ENCODE results near the gene KCNH5.
"Not testable (repeated sequence)": the region's sequence is repeated elsewhere in the genome, so short reads cannot be mapped to it uniquely, and the experiment has no call there.

The KCNH5 gene

DNA sequence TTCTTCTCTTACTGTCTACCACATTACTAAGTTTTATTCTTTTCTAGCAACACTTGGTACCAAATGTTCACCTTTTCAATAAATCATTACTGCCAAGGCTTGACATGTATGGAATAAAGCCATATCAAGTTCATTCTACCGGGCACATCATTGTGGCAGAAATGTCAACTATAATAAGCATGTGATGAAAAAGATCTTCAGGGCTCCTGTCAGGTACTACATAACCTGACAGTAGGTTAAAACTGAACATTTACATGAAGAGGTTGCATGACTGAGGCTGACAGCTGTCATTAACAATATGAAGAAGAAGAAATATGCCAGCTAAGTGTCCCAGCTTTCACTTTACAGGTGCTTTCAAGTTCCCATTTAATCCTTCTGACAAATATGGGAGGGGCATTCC lies 178.9 kb downstream of the KCNH5 start:
- H3F3A ChIP-seq (ENCODE audit: insufficient read depth, low read length), result no peaks in the 10 kb centered on the region
- no peaks in the 10 kb centered on the region for H3K4me1 ChIP-seq (ENCODE audit: insufficient read depth, low read length, severe bottlenecking)
- no peaks in the 10 kb centered on the region for H4K20me1 ChIP-seq (ENCODE audit: insufficient read depth, low read length)
- H3K4me2 ChIP-seq (ENCODE audit: low read length), result no peak overlapping the region
- no peak for TF ChIP-seq EZH2 (IDR thresholded peaks at IDR 0.05; ENCODE audit: borderline replicate concordance, low read length)
- TF ChIP-seq, protein P1, sequence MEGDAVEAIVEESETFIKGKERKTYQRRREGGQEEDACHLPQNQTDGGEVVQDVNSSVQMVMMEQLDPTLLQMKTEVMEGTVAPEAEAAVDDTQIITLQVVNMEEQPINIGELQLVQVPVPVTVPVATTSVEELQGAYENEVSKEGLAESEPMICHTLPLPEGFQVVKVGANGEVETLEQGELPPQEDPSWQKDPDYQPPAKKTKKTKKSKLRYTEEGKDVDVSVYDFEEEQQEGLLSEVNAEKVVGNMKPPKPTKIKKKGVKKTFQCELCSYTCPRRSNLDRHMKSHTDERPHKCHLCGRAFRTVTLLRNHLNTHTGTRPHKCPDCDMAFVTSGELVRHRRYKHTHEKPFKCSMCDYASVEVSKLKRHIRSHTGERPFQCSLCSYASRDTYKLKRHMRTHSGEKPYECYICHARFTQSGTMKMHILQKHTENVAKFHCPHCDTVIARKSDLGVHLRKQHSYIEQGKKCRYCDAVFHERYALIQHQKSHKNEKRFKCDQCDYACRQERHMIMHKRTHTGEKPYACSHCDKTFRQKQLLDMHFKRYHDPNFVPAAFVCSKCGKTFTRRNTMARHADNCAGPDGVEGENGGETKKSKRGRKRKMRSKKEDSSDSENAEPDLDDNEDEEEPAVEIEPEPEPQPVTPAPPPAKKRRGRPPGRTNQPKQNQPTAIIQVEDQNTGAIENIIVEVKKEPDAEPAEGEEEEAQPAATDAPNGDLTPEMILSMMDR (IDR thresholded peaks at IDR 0.05; ENCODE audit: low read length), result no peak
- no peak overlapping the region for H3K9ac ChIP-seq (ENCODE audit: low read length)
- H3K4me3 ChIP-seq (ENCODE audit: low read depth, low read length, poor library complexity, severe bottlenecking), result no peak overlapping the region
- no peaks in the 10 kb centered on the region for H3K36me3 ChIP-seq (ENCODE audit: insufficient read depth, low read length)
- no peak overlapping the region for H2AFZ ChIP-seq (ENCODE audit: low read length)
- H3K27ac ChIP-seq (ENCODE audit: low read depth, low read length, poor library complexity, severe bottlenecking), result no peak overlapping the region
- H3K9me3 ChIP-seq (ENCODE audit: low read length), result no peaks in the 10 kb centered on the region
- no peaks in the 10 kb centered on the region for H3K79me2 ChIP-seq (ENCODE audit: insufficient read depth, low read length)
- H3K9me2 ChIP-seq (ENCODE audit: low read depth, low read length), result no peaks in the 10 kb centered on the region
- no peaks in the 10 kb centered on the region for H3K27me3 ChIP-seq (ENCODE audit: insufficient read depth, low read length)

DNA sequence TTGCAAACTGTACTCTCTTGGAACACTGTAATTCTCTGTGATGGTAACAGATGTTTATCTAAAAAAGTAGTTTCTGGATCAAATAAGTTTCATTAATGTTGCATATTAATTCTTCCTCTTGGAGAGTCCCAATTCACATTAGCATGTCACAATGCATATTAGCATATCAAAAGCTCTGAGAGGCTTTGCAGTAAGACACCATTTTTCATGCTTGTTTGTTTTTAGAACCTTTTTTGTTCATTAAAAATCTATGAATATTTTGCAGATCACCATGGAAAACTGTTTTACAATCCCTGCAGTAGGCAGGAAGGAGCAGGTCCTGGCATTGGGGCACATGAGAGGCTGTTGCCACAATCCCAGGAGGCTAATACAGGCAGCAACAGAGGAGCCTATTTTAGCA lies 180.7 kb downstream of the KCNH5 start:
- no peaks in the 10 kb centered on the region for H3F3A ChIP-seq (ENCODE audit: insufficient read depth, low read length)
- no peaks in the 10 kb centered on the region for H3K4me1 ChIP-seq (ENCODE audit: insufficient read depth, low read length, severe bottlenecking)
- TF ChIP-seq, protein P1 (IDR thresholded peaks at IDR 0.05; ENCODE audit: low read length), result no peak
- no peak for TF ChIP-seq EZH2 (IDR thresholded peaks at IDR 0.05; ENCODE audit: borderline replicate concordance, low read length)
- no peaks in the 10 kb centered on the region for H3K9me3 ChIP-seq (ENCODE audit: low read length)
- no peak overlapping the region for H3K9ac ChIP-seq (ENCODE audit: low read length)
- no peaks in the 10 kb centered on the region for H3K36me3 ChIP-seq (ENCODE audit: insufficient read depth, low read length)
- H3K27ac ChIP-seq (ENCODE audit: low read depth, low read length, poor library complexity, severe bottlenecking), result no peak overlapping the region
- no peak overlapping the region for H3K4me3 ChIP-seq (ENCODE audit: low read depth, low read length, poor library complexity, severe bottlenecking)
- H3K4me2 ChIP-seq (ENCODE audit: low read length), result no peak overlapping the region
- no peak overlapping the region for H2AFZ ChIP-seq (ENCODE audit: low read length)
- no peaks in the 10 kb centered on the region for H3K27me3 ChIP-seq (ENCODE audit: insufficient read depth, low read length)
- no peaks in the 10 kb centered on the region for H4K20me1 ChIP-seq (ENCODE audit: insufficient read depth, low read length)
- no peaks in the 10 kb centered on the region for H3K9me2 ChIP-seq (ENCODE audit: low read depth, low read length)
- no peaks in the 10 kb centered on the region for H3K79me2 ChIP-seq (ENCODE audit: insufficient read depth, low read length)

DNA sequence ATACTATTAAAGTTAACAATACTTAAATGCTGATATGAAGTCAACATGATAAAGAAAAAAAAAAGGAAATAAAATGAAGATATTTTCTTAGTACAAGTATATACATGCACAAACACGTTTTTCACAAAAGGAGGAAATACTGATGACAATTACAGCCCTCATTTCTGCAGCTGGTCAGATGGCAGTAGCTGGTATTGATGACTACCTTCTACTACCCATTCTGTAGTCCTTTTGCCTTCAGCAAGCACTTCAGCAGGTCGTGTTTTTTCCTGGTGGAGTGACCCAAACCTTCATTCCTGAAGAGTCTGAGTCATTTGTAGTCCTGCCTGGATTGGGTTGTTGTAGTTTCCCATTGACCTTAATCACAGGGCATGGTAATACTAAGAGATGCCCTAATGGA lies 187.2 kb downstream of the KCNH5 start:
- H3F3A ChIP-seq (ENCODE audit: insufficient read depth, low read length), result not testable (repeated sequence)

GRCh38 chr14:62854951-62855350 lies 190.3 kb downstream of the KCNH5 start:
- TF ChIP-seq, protein P1 (IDR thresholded peaks at IDR 0.05; ENCODE audit: low read length), result no peak
- no peak for TF ChIP-seq EZH2 (IDR thresholded peaks at IDR 0.05; ENCODE audit: borderline replicate concordance, low read length)
- Histone ChIP-seq H3K4me1 (ENCODE audit: insufficient read depth, low read length, severe bottlenecking) (no peaks in the 10 kb centered on the region), H3K9me3 (ENCODE audit: low read length) (no peaks in the 10 kb centered on the region)

More for the DNA sequence above, 187.2 kb downstream of the KCNH5 start:
- not testable (repeated sequence) for H3K9me2 ChIP-seq (ENCODE audit: low read depth, low read length); H3K79me2 ChIP-seq (ENCODE audit: insufficient read depth, low read length); H3K36me3 ChIP-seq (ENCODE audit: insufficient read depth, low read length); H3K9me3 ChIP-seq (ENCODE audit: low read length); H3K27ac ChIP-seq (ENCODE audit: low read depth, low read length, poor library complexity, severe bottlenecking); H3K4me2 ChIP-seq (ENCODE audit: low read length); H3K9ac ChIP-seq (ENCODE audit: low read length); H2AFZ ChIP-seq (ENCODE audit: low read length); H4K20me1 ChIP-seq (ENCODE audit: insufficient read depth, low read length); H3K27me3 ChIP-seq (ENCODE audit: insufficient read depth, low read length); H3K4me3 ChIP-seq (ENCODE audit: low read depth, low read length, poor library complexity, severe bottlenecking); H3K4me1 ChIP-seq (ENCODE audit: insufficient read depth, low read length, severe bottlenecking)

More at GRCh38 chr14:62854951-62855350, 190.3 kb downstream of the KCNH5 start:
- Histone ChIP-seq H3K27ac (ENCODE audit: low read depth, low read length, poor library complexity, severe bottlenecking) (no peak overlapping the region), H3K9ac (ENCODE audit: low read length) (no peak overlapping the region), H3K27me3 (ENCODE audit: insufficient read depth, low read length) (no peaks in the 10 kb centered on the region), H4K20me1 (ENCODE audit: insufficient read depth, low read length) (no peaks in the 10 kb centered on the region), H3K9me2 (ENCODE audit: low read depth, low read length) (no peaks in the 10 kb centered on the region), H3K36me3 (ENCODE audit: insufficient read depth, low read length) (no peaks in the 10 kb centered on the region), H3K79me2 (ENCODE audit: insufficient read depth, low read length) (no peaks in the 10 kb centered on the region), H2AFZ (ENCODE audit: low read length) (no peak overlapping the region), H3K4me3 (ENCODE audit: low read depth, low read length, poor library complexity, severe bottlenecking) (no peak overlapping the region), H3F3A (ENCODE audit: insufficient read depth, low read length) (0 out of 2 replicates have a peak, but pooled peaks cover 2% of the 10 kb centered on the region), H3K4me2 (ENCODE audit: low read length) (no peak overlapping the region)
